HAP-1 (cell line): ENCODE results near the gene COBLL1.

Experiments
- DNase-seq, 2 experiments: peaks; one replicate each; pipeline ENCODE4 v3.0.0-alpha.2; 2016 to 2020; ENCODE audit warnings: low spot score in 2 of 2
- H3K27me3 ChIP-seq: fragments of 250-450 bp; sonication (Bioruptor Pico); 2 replicates; pipeline ENCODE4 v1.5.1; 2020; ENCODE audit warnings: low read depth, mild to moderate bottlenecking, moderate library complexity
- H3K36me3 ChIP-seq: fragments of 250-450 bp; sonication (Bioruptor Pico); replicated peaks from 2 replicates; pipeline ENCODE4 v1.5.1; 2020; ENCODE audit warnings: mild to moderate bottlenecking
- H3K4me1 ChIP-seq: fragments of 250-450 bp; sonication (Bioruptor Pico); 2 replicates; pipeline ENCODE4 v1.5.1; 2020; ENCODE audit warnings: mild to moderate bottlenecking
- H3K4me3 ChIP-seq: fragments of 250-450 bp; sonication (Bioruptor Pico); 2 replicates; pipeline ENCODE4 v1.5.1; 2020; ENCODE audit warnings: mild to moderate bottlenecking, moderate library complexity
- H3K9me3 ChIP-seq: fragments of 250-450 bp; sonication (Bioruptor Pico); 2 replicates; pipeline ENCODE4 v1.5.1; 2020; ENCODE audit warnings: mild to moderate bottlenecking, moderate library complexity
- in situ Hi-C: fragments of 300-500 bp; cut with MboI; formaldehyde crosslinking; loops from 3 replicates; pipeline ENCODE4 v1.14.3; 2020; ENCODE audit warnings: low sequenced_read_pairs, inconsistent platforms, mixed read lengths

COBLL1 gene

GRCh38 chr2:164688896-164689419 lies 152.7 kb downstream of the COBLL1 start:
- in situ Hi-C loops, result no loop called here
- no peak for DNase-seq
- Histone ChIP-seq H3K9me3 (no peaks in the 10 kb centered on the region), H3K4me3 (no peak overlapping the region), H3K36me3 (peaks cover 20% of the 10 kb centered on the region), H3K27me3 (no peaks in the 10 kb centered on the region), H3K4me1 (no peaks in the 10 kb centered on the region)

- H3K4me1 ChIP-seq, result no peaks in the 10 kb centered on the region
- H3K36me3 ChIP-seq, result 0 out of 2 replicates have a peak, but pooled peaks cover 2% of the 10 kb centered on the region
- no peak for DNase-seq
- no peaks in the 10 kb centered on the region for H3K27me3 ChIP-seq
- H3K4me3 ChIP-seq, result no peak overlapping the region
- no peaks in the 10 kb centered on the region for H3K9me3 ChIP-seq
- in situ Hi-C loops, result no loop called here
Measured at GRCh38 chr2:164681009-164681408, 160.6 kb downstream of the COBLL1 start.

GRCh38 chr2:164678631-164679149 lies 162.9 kb downstream of the COBLL1 start:
- H3K36me3 ChIP-seq, result 0 out of 2 replicates have a peak, but pooled peaks cover 2% of the 10 kb centered on the region
- DNase-seq, result no peak
- in situ Hi-C loops, result no loop called here

GRCh38 chr2:164677733-164678132 lies 163.9 kb downstream of the COBLL1 start:
- 0 out of 2 replicates have a peak, but pooled peaks cover 2% of the 10 kb centered on the region for H3K36me3 ChIP-seq
- no peak for DNase-seq
- no peak overlapping the region for H3K4me3 ChIP-seq
- H3K4me1 ChIP-seq, result no peaks in the 10 kb centered on the region
- in situ Hi-C loops, result no loop called here
- no peaks in the 10 kb centered on the region for H3K27me3 ChIP-seq
- H3K9me3 ChIP-seq, result no peaks in the 10 kb centered on the region

More at GRCh38 chr2:164678631-164679149, 162.9 kb downstream of the COBLL1 start:
- Histone ChIP-seq H3K9me3 (no peaks in the 10 kb centered on the region), H3K4me3 (no peak overlapping the region), H3K4me1 (no peaks in the 10 kb centered on the region), H3K27me3 (no peaks in the 10 kb centered on the region)

GRCh38 chr2:164677271-164677670 lies 164.4 kb downstream of the COBLL1 start:
- H3K9me3 ChIP-seq, result no peaks in the 10 kb centered on the region
- no peak overlapping the region for H3K4me3 ChIP-seq
- DNase-seq, result no peak
- no peaks in the 10 kb centered on the region for H3K4me1 ChIP-seq
- H3K27me3 ChIP-seq, result no peaks in the 10 kb centered on the region
- in situ Hi-C loops, result no loop called here
- H3K36me3 ChIP-seq, result 0 out of 2 replicates have a peak, but pooled peaks cover 2% of the 10 kb centered on the region

GRCh38 chr2:164675687-164676086 lies 165.9 kb downstream of the COBLL1 start:
- Histone ChIP-seq H3K4me3 (no peak overlapping the region), H3K9me3 (no peaks in the 10 kb centered on the region), H3K36me3 (0 out of 2 replicates have a peak, but pooled peaks cover 2% of the 10 kb centered on the region), H3K27me3 (no peaks in the 10 kb centered on the region), H3K4me1 (no peaks in the 10 kb centered on the region)
- in situ Hi-C loops, result no loop called here
- no peak for DNase-seq

GRCh38 chr2:164675027-164675426 lies 166.6 kb downstream of the COBLL1 start:
- Histone ChIP-seq H3K4me1 (no peaks in the 10 kb centered on the region), H3K27me3 (no peaks in the 10 kb centered on the region), H3K9me3 (no peaks in the 10 kb centered on the region), H3K36me3 (0 out of 2 replicates have a peak, but pooled peaks cover 2% of the 10 kb centered on the region), H3K4me3 (no peak overlapping the region)
- no peak for DNase-seq
- in situ Hi-C loops, result no loop called here

- no peaks in the 10 kb centered on the region for H3K36me3 ChIP-seq
- H3K9me3 ChIP-seq, result no peaks in the 10 kb centered on the region
- DNase-seq, result no peak
- H3K27me3 ChIP-seq, result no peaks in the 10 kb centered on the region
- no peaks in the 10 kb centered on the region for H3K4me1 ChIP-seq
- in situ Hi-C loops, result no loop called here
- no peak overlapping the region for H3K4me3 ChIP-seq
Measured at GRCh38 chr2:164671664-164672396, 169.8 kb downstream of the COBLL1 start.

- no peaks in the 10 kb centered on the region for H3K27me3 ChIP-seq
- no peaks in the 10 kb centered on the region for H3K4me1 ChIP-seq
- in situ Hi-C loops, result no loop called here
- H3K4me3 ChIP-seq, result no peak overlapping the region
- H3K36me3 ChIP-seq, result no peaks in the 10 kb centered on the region
- H3K9me3 ChIP-seq, result no peaks in the 10 kb centered on the region
- no peak for DNase-seq
Measured at GRCh38 chr2:164669291-164669690, 172.3 kb downstream of the COBLL1 start.

- DNase-seq, result no peak
- H3K9me3 ChIP-seq, result no peaks in the 10 kb centered on the region
- H3K27me3 ChIP-seq, result no peaks in the 10 kb centered on the region
- in situ Hi-C loops, result no loop called here
- H3K4me1 ChIP-seq, result no peaks in the 10 kb centered on the region
- H3K36me3 ChIP-seq, result no peaks in the 10 kb centered on the region; the same call in 1 of the 2 replicates
- H3K4me3 ChIP-seq, result no peak overlapping the region
Measured at GRCh38 chr2:164667566-164667965, 174.1 kb downstream of the COBLL1 start.

GRCh38 chr2:164664070-164664469 lies 177.6 kb downstream of the COBLL1 start:
- Histone ChIP-seq H3K4me3 (no peak overlapping the region), H3K27me3 (no peaks in the 10 kb centered on the region), H3K36me3 (no peaks in the 10 kb centered on the region; the same call in 1 of the 2 replicates), H3K9me3 (no peaks in the 10 kb centered on the region), H3K4me1 (peaks cover 10% of the 10 kb centered on the region)
- DNase-seq, result no peak
- in situ Hi-C loops, result no loop called here

GRCh38 chr2:164662868-164663631 lies 178.6 kb downstream of the COBLL1 start:
- H3K9me3 ChIP-seq, result no peaks in the 10 kb centered on the region

GRCh38 chr2:164662066-164662465 lies 179.6 kb downstream of the COBLL1 start:
- in situ Hi-C loops, result no loop called here
- no peaks in the 10 kb centered on the region for H3K9me3 ChIP-seq
- no peaks in the 10 kb centered on the region; the same call in 1 of the 2 replicates for H3K36me3 ChIP-seq
- no peak overlapping the region for H3K4me3 ChIP-seq
- no peaks in the 10 kb centered on the region for H3K27me3 ChIP-seq
- DNase-seq, result no peak
- H3K4me1 ChIP-seq, result peaks cover 10% of the 10 kb centered on the region

More at GRCh38 chr2:164662868-164663631, 178.6 kb downstream of the COBLL1 start:
- no peaks in the 10 kb centered on the region for H3K27me3 ChIP-seq
- in situ Hi-C loops, result no loop called here
- no peak overlapping the region for H3K4me3 ChIP-seq
- no peak for DNase-seq
- no peaks in the 10 kb centered on the region; the same call in 1 of the 2 replicates for H3K36me3 ChIP-seq
- peaks cover 10% of the 10 kb centered on the region for H3K4me1 ChIP-seq
